Measurements from ENCODE around the gene WDR55. TPM values are rescaled to one million over a fixed set of nuclear protein-coding genes. Genes with fewer than 3 reads are reported as not detected.

The WDR55 gene
- total and polyA plus RNA-seq, 2 of the 13 experiments (the other 11 are each of a cell fraction or from before 2014, with no cell fraction given) = 17.7 to 18.2 TPM

GRCh38 chr5:140664359-140665119 is at the start of gene WDR55 (continued):
- TF ChIP-seq ZZZ3 (CRISPR knock-in tag; IDR thresholded peaks at IDR 0.05; ENCODE audit: borderline replicate concordance) = 0 out of 2 replicates have a peak, but pooled peaks have one; percentile 46
- TF ChIP-seq ZMYM4 (CRISPR knock-in tag; IDR thresholded peaks at IDR 0.05) = peak; percentile 56; the same call in 1 of the 2 replicates
- no peak for TF ChIP-seq MEIS2 (CRISPR knock-in tag; IDR thresholded peaks at IDR 0.05)
- TF ChIP-seq ZNF678 (CRISPR knock-in tag; IDR thresholded peaks at IDR 0.05) = no peak
- TF ChIP-seq, protein P1, sequence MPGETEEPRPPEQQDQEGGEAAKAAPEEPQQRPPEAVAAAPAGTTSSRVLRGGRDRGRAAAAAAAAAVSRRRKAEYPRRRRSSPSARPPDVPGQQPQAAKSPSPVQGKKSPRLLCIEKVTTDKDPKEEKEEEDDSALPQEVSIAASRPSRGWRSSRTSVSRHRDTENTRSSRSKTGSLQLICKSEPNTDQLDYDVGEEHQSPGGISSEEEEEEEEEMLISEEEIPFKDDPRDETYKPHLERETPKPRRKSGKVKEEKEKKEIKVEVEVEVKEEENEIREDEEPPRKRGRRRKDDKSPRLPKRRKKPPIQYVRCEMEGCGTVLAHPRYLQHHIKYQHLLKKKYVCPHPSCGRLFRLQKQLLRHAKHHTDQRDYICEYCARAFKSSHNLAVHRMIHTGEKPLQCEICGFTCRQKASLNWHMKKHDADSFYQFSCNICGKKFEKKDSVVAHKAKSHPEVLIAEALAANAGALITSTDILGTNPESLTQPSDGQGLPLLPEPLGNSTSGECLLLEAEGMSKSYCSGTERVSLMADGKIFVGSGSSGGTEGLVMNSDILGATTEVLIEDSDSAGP (CRISPR knock-in tag; IDR thresholded peaks at IDR 0.05; ENCODE audit: borderline replicate concordance) = peak; percentile 88; the same call in 1 of the 2 replicates
- TF ChIP-seq HMGXB3 (CRISPR knock-in tag; IDR thresholded peaks at IDR 0.05; ENCODE audit: borderline replicate concordance) = peak; percentile 74; the same call in 1 of the 2 replicates
- TF ChIP-seq ZNF225 (CRISPR knock-in tag; IDR thresholded peaks at IDR 0.05) = peak; percentile 86
- peak; percentile 92 for TF ChIP-seq TAF1 (CRISPR knock-in tag; IDR thresholded peaks at IDR 0.05)
- peak; percentile 67; the same call in 1 of the 2 replicates for TF ChIP-seq ZNF552 (CRISPR knock-in tag; IDR thresholded peaks at IDR 0.05; ENCODE audit: borderline replicate concordance)
- peak; percentile 89 for TF ChIP-seq GATAD1 (CRISPR knock-in tag; IDR thresholded peaks at IDR 0.05)
- peak; percentile 83 for TF ChIP-seq ZNF747 (CRISPR knock-in tag; IDR thresholded peaks at IDR 0.05; ENCODE audit: borderline replicate concordance)
- peak; percentile 82 for TF ChIP-seq SRSF1 (optimal IDR thresholded peaks at IDR 0.05; ENCODE audit: low read depth, low read length)
- peak; percentile 71; the same call in 1 of the 2 replicates for TF ChIP-seq ZNF780A (CRISPR knock-in tag; IDR thresholded peaks at IDR 0.05)
- TF ChIP-seq GZF1 (CRISPR knock-in tag; IDR thresholded peaks at IDR 0.05) = peak; percentile 33; the same call in 1 of the 2 replicates
- TF ChIP-seq HES4 (CRISPR knock-in tag; IDR thresholded peaks at IDR 0.05; ENCODE audit: borderline replicate concordance) = peak; percentile 66
- no peak; the same call in 1 of the 2 replicates for TF ChIP-seq ESRRA (CRISPR knock-in tag; IDR thresholded peaks at IDR 0.05; ENCODE audit: low read depth)
- TF ChIP-seq EED (CRISPR knock-in tag; IDR thresholded peaks at IDR 0.05) = peak; percentile 56; the same call in 1 of the 2 replicates
- 0 out of 2 replicates have a peak, but pooled peaks have one; percentile 58 for TF ChIP-seq ZNF572 (CRISPR knock-in tag; IDR thresholded peaks at IDR 0.05)
- 0 out of 2 replicates have a peak, but pooled peaks have one; percentile 33 for TF ChIP-seq ZNF792 (CRISPR knock-in tag; IDR thresholded peaks at IDR 0.05)
- peak; percentile 60; the same call in 1 of the 2 replicates for TF ChIP-seq PPARG (CRISPR knock-in tag; conservative IDR thresholded peaks at IDR 0.05)
- no peak for TF ChIP-seq ZC3H4 (CRISPR knock-in tag; IDR thresholded peaks at IDR 0.05; ENCODE audit: borderline replicate concordance)
- peak; percentile 89; the same call in 1 of the 2 replicates for TF ChIP-seq HNF1B (CRISPR knock-in tag; IDR thresholded peaks at IDR 0.05)

Data from HepG2 (cell line).